Measurements from ENCODE around the gene CFAP57. TPM values are rescaled to one million over a fixed set of nuclear protein-coding genes. Genes with fewer than 3 reads are reported as not detected.

The CFAP57 gene
- total RNA-seq, 1 donor = 0.45 TPM

DNA sequence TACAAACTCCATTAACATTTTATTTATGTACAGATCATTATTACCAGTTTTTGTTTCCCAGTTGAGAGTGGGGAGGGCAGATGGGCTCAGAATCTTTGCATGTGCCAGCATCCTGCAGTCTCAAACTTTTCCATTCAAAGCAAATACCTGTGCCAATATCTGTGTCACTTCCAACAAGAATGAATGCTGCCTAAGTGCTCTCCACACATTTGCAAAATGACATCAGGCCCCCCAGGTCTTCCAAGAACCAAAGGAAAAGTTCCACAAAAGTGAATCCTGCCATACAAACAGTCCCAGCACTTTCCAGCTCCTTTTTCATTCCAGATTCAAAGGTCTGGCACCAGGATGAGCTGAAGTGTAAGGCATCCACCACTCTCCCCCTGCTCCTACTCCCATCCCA is 127.0 kb downstream of the CFAP57 start:
- no peak for TF ChIP-seq CTCF (IDR thresholded peaks at IDR 0.05; ENCODE audit: insufficient read depth, low read length)
- no peak overlapping the region for H3K4me3 ChIP-seq (ENCODE audit: low read depth, low read length)
- DNase-seq (ENCODE audit: low read depth) = no peak

DNA sequence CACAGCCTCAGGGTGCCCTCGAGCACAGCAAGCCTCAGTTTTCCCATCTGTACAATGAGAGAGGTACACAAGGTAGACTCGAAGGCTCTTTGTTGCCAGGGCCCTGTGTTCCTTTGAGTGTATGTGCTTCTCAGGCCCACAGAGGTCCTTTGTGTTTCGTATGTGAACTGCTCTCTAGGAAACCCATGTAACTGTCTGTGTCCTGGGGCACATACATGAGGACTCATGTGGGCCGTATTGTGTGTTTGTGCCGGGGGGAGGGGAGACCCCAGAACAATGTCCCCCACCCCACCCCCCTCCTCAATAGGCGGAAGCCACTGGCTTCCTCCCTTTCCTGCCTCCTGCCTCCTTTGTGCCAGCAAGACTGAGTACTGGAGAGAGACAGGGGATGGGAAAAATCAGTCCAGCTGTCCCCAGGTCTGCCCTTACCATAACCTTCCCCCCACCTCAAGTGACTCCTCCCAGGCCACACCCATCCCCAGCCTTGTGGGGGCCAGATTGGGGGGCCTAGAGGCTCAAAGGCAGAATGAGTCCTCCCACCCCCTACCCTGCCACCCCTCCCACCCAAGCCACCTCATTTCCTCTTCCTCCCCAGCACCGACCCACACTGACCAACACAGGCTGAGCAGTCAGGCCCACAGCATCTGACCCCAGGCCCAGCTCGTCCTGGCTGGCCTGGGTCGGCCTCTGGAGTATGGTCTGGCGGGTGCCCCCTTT is 128.4 kb downstream of the CFAP57 start, which contains the start of gene TIE1:
TSS of gene TIE1 (plus strand) at position 605 of the 717 bp plus-strand sequence. CDS start at position 695, 90 bp downstream.
- DNase-seq (ENCODE audit: low read depth) = no peak
- no peak within 1 kb of the TSS for H3K4me3 ChIP-seq (ENCODE audit: low read depth, low read length)
- no peak for TF ChIP-seq CTCF (IDR thresholded peaks at IDR 0.05; ENCODE audit: insufficient read depth, low read length)

- no peak for TF ChIP-seq CTCF (IDR thresholded peaks at IDR 0.05; ENCODE audit: insufficient read depth, low read length)
- no peak overlapping the region for H3K4me3 ChIP-seq (ENCODE audit: low read depth, low read length)
- DNase-seq (ENCODE audit: low read depth) = no peak
Measured at GRCh38 chr1:43302201-43302600, 130.1 kb downstream of the CFAP57 start.

DNA sequence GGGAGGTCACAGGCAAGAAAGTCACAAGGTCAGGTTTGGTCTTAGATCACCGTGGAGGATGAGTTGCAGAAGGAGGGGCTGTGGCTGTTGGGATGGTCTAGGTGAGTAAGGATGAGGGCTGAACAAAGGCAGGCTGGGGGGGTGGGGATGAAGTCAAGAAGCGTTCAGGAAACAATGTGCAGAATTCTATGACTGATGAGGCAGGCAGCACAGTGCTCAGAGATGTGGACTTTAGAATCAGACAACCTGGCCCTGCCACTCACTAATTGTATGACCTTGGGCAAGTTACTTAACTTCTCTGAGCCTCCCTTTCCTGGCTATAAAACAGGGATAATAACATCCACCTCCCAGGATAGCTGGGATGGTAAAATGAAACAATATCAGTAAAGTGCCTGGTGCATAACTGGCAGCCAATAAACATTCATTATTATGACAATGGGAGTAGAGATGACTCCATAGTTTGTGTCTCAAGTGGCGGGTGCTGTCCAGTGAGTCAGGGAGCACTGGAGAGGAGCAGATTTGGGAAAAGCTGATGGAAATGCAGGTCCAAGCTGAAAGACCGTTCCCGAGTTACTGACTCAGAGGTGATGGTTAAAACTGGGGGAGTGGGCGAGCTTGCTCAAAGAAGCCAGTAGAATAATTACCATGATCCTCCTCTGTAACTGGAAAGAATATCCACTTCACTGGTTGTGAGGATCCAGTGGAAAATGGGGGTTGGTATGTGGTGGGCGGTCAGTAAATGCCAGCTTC is 130.8 kb downstream of the CFAP57 start:
- no peak for TF ChIP-seq CTCF (IDR thresholded peaks at IDR 0.05; ENCODE audit: insufficient read depth, low read length)
- no peak overlapping the region for H3K4me3 ChIP-seq (ENCODE audit: low read depth, low read length)
- no peak for DNase-seq (ENCODE audit: low read depth)

DNA sequence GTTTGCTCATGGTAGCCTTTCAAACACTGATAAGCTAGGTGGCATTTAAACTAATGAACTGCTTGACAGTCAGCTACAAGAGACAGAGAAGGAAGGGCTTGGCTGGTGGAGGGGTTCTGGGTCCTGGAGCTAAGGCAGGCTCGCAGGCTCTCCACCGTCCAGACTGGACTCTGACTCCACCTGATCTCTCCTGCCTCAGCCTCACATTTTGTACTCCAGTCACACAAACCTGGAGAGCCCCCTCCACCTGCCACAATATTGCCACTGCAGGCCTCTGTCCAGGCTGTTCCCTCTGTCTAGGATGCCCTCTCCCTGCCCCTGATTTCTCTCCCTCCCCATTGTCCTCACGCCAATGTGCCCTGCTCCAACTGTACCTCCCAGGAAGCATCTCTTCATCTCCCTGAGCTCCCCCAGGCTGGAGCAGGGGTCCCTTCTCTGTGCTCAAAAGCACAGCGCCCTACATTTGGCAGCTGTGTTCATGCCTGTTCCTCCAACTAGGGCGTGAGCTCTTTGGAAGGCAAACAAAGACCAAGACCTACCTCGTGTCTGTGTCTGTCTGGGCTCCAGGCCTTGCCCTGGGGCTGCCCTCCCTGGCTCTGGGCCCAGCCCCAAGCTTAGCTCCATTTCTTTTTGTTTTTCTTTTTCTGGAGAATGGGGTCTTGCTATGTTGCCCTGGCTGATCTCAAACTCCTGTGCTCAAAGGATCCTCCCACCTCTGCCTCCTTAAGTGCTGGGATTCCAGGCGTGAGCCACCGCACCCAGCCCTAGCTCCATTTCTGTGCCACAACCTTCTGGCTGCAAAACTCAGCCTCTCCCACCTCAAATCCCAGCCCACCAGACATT is 131.6 kb downstream of the CFAP57 start:
- DNase-seq (ENCODE audit: low read depth) = no peak
- no peak for TF ChIP-seq CTCF (IDR thresholded peaks at IDR 0.05; ENCODE audit: insufficient read depth, low read length)

More for the DNA sequence above, 131.6 kb downstream of the CFAP57 start:
- H3K4me3 ChIP-seq (ENCODE audit: low read depth, low read length) = no peak overlapping the region

Small RNAs within 50 kb of the gene (small RNA-seq; reads per million reads assigned to genes)
- gene RNA5SP46 = not detected

Other genes starting within 250 kb of the CFAP57 start
- 5.4 and 16.3 TPM in 2 replicates for gene SLC2A1, start 213.5 kb upstream of the CFAP57 start, total RNA-seq (ENCODE audit: low replicate concordance)
- 59.4 and 65.9 TPM in 2 replicates for gene EBNA1BP2, start within 50 bp of the CFAP57 start, total RNA-seq (ENCODE audit: low replicate concordance)
- gene TMEM125, start 97.7 kb downstream of the CFAP57 start, total RNA-seq (ENCODE audit: low replicate concordance) = not detected in 2 replicates
- gene C1orf210, start 113.3 kb downstream of the CFAP57 start, total RNA-seq (ENCODE audit: low replicate concordance) = not detected in 2 replicates
- 0.81 and 5.2 TPM in 2 replicates for gene TIE1, start 128.7 kb downstream of the CFAP57 start, total RNA-seq (ENCODE audit: low replicate concordance)
- not detected in 2 replicates for gene MPL, start 165.5 kb downstream of the CFAP57 start, total RNA-seq (ENCODE audit: low replicate concordance)
- 0.33 and 23.9 TPM in 2 replicates for gene CDC20, start 186.7 kb downstream of the CFAP57 start, total RNA-seq (ENCODE audit: low replicate concordance)
- 18.2 and 78.5 TPM in 2 replicates for gene ELOVL1, start 195.7 kb downstream of the CFAP57 start, total RNA-seq (ENCODE audit: low replicate concordance)
- 12.8 and 43.1 TPM in 2 replicates for gene MED8, start 217.5 kb downstream of the CFAP57 start, total RNA-seq (ENCODE audit: low replicate concordance)
- gene SZT2, start 217.6 kb downstream of the CFAP57 start, total RNA-seq (ENCODE audit: low replicate concordance) = 26.0 and 35.4 TPM in 2 replicates

Measured in fibroblast of the aortic adventitia (primary cell).